ENCODE measurements around the gene RFTN1. TPM values are rescaled to one million over a fixed set of nuclear protein-coding genes. Genes with fewer than 3 reads are reported as not detected.

Gene RFTN1
- total and polyA plus RNA-seq, 2 experiments from 2014 or later, result 3.3 to 7.2 TPM

GRCh38 chr3:16484984-16485383 is 28.5 kb downstream of the RFTN1 start:
- Histone ChIP-seq H3K79me2 (replicated peaks; ENCODE audit: insufficient read depth) (no peaks in the 10 kb centered on the region), H3K4me1 (ENCODE audit: insufficient read depth) (peaks cover 35% of the 10 kb centered on the region), H2AFZ (no peak overlapping the region), H3K4me3 (no peak overlapping the region), H3K27ac (ENCODE audit: low read depth) (no peak overlapping the region), H3K9me2 (ENCODE audit: insufficient read depth) (peaks cover 17% of the 10 kb centered on the region; the same call in 1 of the 2 replicates), H3F3A (replicated peaks; ENCODE audit: low read depth) (no peaks in the 10 kb centered on the region), H3K36me3 (ENCODE audit: insufficient read depth) (no peaks in the 10 kb centered on the region), H4K20me1 (replicated peaks; ENCODE audit: insufficient read depth) (no peaks in the 10 kb centered on the region), H3K4me2 (no peak overlapping the region), H3K27me3 (ENCODE audit: insufficient read depth) (no peaks in the 10 kb centered on the region)
- Mint-ChIP-seq H3K4me1 (peaks cover 43% of the 10 kb centered on the region), H3K36me3 (ENCODE audit: low read depth) (no peaks in the 10 kb centered on the region), H3K27me3 (ENCODE audit: insufficient read depth, low read depth, poor library complexity) (peaks cover 10% of the 10 kb centered on the region), H3K9me3 (no peaks in the 10 kb centered on the region), H3K4me3 (no peak overlapping the region), H3K27ac (no peak overlapping the region)
- no peak for DNase-seq (ENCODE audit: low spot score)
- ATAC-seq, result no peak
- no peak for TF ChIP-seq CTCF (conservative IDR thresholded peaks at IDR 0.05; ENCODE audit: low read depth in 2 of 2)
- TF ChIP-seq JUNB (IDR thresholded peaks at IDR 0.05; ENCODE audit: unreplicated experiment), result no peak
- TF ChIP-seq STAT1 (IDR thresholded peaks at IDR 0.05; ENCODE audit: unreplicated experiment), result no peak
- no peak for TF ChIP-seq ZNF462 (CRISPR knock-in tag; IDR thresholded peaks at IDR 0.05)
- no peak for TF ChIP-seq NANOG (IDR thresholded peaks at IDR 0.05; ENCODE audit: borderline replicate concordance)
- TF ChIP-seq EZH2 (IDR thresholded peaks at IDR 0.05; ENCODE audit: low read depth, unreplicated experiment), result no peak
- TF ChIP-seq EZH2phosphoT487 (IDR thresholded peaks at IDR 0.05; ENCODE audit: unreplicated experiment), result no peak
- TF ChIP-seq ETS1 (IDR thresholded peaks at IDR 0.05), result no peak
- no peak for TF ChIP-seq ZNF331 (CRISPR knock-in tag; IDR thresholded peaks at IDR 0.05; ENCODE audit: low read depth)
- TF ChIP-seq REST (IDR thresholded peaks at IDR 0.05; ENCODE audit: unreplicated experiment), result no peak

Measured in GM23338 (cell line).